Activated T-helper 1 cell treated with anti-CD3 and anti-CD28 coated beads, Interleukin-12 subunit alpha, Interleukin-12 subunit beta, Interleukin-2, Interleukin-4 antibody, amounts not matched to agents 30 ng/mL and 10 ng/mL and 1 ng/mL, durations not matched to agents 14 hours and 24 hours and 36 hours (primary cell): ENCODE results near the gene DNAJB6. TPM values are rescaled to one million over a fixed set of nuclear protein-coding genes. Genes with fewer than 3 reads are reported as not detected.

Experiments
- DNase-seq: peaks from one replicate; pipeline ENCODE4 v3.0.0; 2021; ENCODE audit warnings: low spot score
- H3K27ac Mint-ChIP-seq: one replicate; pipeline ENCODE4 v1.8.0; 2021; ENCODE audit warnings: mild to moderate bottlenecking, mixed read lengths
- H3K27me3 Mint-ChIP-seq: one replicate; pipeline ENCODE4 v1.8.0; 2022; ENCODE audit warnings: mild to moderate bottlenecking, moderate library complexity, mixed read lengths; ENCODE audit not compliant: insufficient read depth
- H3K36me3 Mint-ChIP-seq: one replicate; pipeline ENCODE4 v1.8.0; 2021; ENCODE audit warnings: low read depth, mixed read lengths
- H3K4me1 Mint-ChIP-seq: one replicate; pipeline ENCODE4 v1.8.0; 2021; ENCODE audit warnings: low read depth, mixed read lengths
- H3K4me3 Mint-ChIP-seq: one replicate; pipeline ENCODE4 v1.8.0; 2021; ENCODE audit warnings: mild to moderate bottlenecking, moderate library complexity, mixed read lengths
- H3K9me3 Mint-ChIP-seq: one replicate; pipeline ENCODE4 v1.8.0; 2021; ENCODE audit warnings: mixed read lengths
- intact Hi-C: fragments of 100-400 bp; cut with micrococcal nuclease; formaldehyde crosslinking; loops from one replicate; pipeline ENCODE4 v1.15.1; 2024
- total RNA-seq: library from RNA; stranded (reverse); gene quantifications from 2 replicates; pipeline ENCODE4 v1.2.3, GENCODE V29; 2022

DNAJB6 gene
- total RNA-seq, 1 donor from 2014 or later = 137 TPM

DNA sequence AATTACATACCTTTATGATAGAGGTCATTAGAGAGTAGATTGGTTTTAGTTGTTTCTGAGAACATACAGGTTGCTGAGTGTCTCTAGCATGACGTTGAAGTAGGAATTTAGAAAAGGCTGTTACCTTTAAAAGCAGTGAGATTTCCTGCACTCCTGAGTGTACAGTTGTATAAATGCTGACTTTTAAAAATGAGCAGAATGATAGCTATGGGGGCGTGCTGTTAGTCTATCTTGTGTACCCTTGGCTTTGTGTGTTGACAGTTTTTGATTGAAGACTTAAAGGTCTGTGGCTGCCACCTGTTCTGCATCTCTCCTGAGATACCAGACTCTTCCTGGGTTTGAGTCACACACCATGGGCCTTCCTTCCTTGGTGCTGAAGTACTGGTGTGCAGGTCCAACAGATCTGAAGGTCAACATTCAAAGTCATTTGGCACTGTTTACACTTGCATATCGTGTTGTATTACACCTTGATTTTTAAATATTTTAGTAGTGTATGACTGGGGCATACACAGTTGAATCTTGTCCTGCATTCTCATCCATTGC is 23.8 kb downstream of the DNAJB6 start:
- no peak overlapping the region for H3K4me3 Mint-ChIP-seq
- H3K36me3 Mint-ChIP-seq = peaks cover 47% of the 10 kb centered on the region
- intact Hi-C loops = no loop called here
- peaks cover 38% of the 10 kb centered on the region for H3K4me1 Mint-ChIP-seq
- DNase-seq = no peak
- no peaks in the 10 kb centered on the region for H3K27me3 Mint-ChIP-seq
- H3K9me3 Mint-ChIP-seq = no peaks in the 10 kb centered on the region
- peak overlapping the region; percentile 2 for H3K27ac Mint-ChIP-seq

DNA sequence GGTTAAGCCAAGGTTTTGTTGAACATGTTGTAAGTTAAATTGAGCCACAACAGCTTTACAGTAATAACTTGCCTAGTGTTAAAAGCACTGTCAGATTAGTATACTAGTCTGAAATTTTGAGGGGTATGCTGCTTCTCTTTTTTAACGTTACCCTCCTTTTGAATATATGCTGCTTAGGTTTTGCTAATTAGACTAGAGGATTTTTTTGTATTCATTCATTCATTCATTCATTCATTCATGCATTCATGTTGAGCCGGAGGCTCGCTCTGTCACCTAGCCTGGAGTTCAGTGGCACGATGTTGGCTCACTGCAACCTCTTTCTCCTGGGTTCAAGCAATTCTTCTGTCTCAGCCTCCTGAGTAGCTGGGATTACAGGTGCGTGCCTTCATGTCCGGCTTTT is 24.7 kb downstream of the DNAJB6 start:
- intact Hi-C loops = no loop called here
- H3K36me3 Mint-ChIP-seq = peaks cover 56% of the 10 kb centered on the region
- H3K27me3 Mint-ChIP-seq = no peaks in the 10 kb centered on the region
- no peaks in the 10 kb centered on the region for H3K9me3 Mint-ChIP-seq
- no peak for DNase-seq
- no peak overlapping the region for H3K4me3 Mint-ChIP-seq
- H3K27ac Mint-ChIP-seq = no peak overlapping the region
- H3K4me1 Mint-ChIP-seq = peaks cover 29% of the 10 kb centered on the region

DNA sequence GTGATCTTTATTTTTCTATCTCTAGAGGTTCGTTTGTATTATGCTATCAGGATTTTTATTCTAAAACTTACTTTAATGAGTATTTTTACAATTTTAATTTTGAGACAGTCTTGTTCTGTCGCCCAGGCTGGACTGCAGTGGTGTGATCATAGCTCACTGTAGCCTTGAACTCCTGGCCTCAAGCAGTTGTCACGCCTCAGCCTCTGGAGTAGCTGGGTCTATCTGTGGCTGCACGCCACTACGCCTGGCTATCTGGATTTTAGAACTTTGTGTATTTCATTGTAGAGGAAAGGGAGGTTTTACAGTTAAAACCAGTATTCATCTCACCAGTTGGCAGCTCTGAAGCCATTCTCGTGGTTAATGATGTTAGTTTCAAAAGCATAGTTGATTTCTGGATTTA is 25.9 kb downstream of the DNAJB6 start:
- peaks cover 19% of the 10 kb centered on the region for H3K4me1 Mint-ChIP-seq
- H3K4me3 Mint-ChIP-seq = no peak overlapping the region
- peaks cover 61% of the 10 kb centered on the region for H3K36me3 Mint-ChIP-seq
- no peak overlapping the region for H3K27ac Mint-ChIP-seq
- DNase-seq = no peak
- H3K9me3 Mint-ChIP-seq = no peaks in the 10 kb centered on the region
- intact Hi-C loops = no loop called here
- no peaks in the 10 kb centered on the region for H3K27me3 Mint-ChIP-seq

DNA sequence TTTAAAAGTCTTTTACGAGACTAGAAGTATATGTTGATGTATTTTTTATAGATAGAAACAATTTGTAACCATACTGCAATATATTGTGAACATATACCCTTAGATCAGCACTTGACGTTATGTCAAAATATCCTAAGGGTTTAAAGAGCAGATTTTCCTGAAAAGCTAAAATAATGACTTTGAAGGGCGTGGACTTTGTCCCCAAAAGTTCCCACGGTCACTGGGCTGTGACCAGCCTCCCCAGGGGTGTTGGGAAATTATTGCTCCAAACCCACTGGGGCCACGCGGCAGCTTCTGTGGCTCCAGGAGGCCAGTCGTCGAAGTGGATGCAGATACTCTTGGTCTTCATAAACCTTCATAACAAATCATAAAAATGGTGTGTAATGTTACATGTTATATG is 29.9 kb downstream of the DNAJB6 start:
- H3K4me1 Mint-ChIP-seq = peaks cover 11% of the 10 kb centered on the region
- DNase-seq = no peak
- H3K27me3 Mint-ChIP-seq = no peaks in the 10 kb centered on the region
- H3K9me3 Mint-ChIP-seq = no peaks in the 10 kb centered on the region
- intact Hi-C loops = no loop called here
- H3K36me3 Mint-ChIP-seq = peaks cover 58% of the 10 kb centered on the region
- no peak overlapping the region for H3K4me3 Mint-ChIP-seq
- no peak overlapping the region for H3K27ac Mint-ChIP-seq

DNA sequence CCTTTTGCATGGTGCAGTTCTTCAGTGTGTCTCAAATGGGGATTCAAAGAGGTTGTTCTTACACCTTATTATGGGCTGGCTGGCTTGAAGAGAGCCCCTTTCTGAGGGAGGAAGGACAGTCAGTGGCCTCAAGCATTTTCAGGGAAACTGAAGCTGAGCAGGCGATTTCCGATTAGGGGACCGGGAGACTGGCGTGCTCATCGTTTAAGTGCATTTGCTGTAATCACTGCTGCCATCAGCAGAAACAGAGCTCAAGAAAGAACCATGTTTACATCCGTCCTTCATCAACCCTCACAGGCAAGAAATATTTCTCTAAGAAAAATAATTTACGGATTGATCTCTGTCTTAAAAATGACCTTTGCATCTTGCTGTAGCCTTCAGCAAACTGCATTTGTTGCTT is 32.2 kb downstream of the DNAJB6 start:
- Mint-ChIP-seq H3K27me3 (no peaks in the 10 kb centered on the region), H3K9me3 (no peaks in the 10 kb centered on the region), H3K27ac (no peak overlapping the region), H3K4me1 (peaks cover 25% of the 10 kb centered on the region), H3K4me3 (no peak overlapping the region), H3K36me3 (peaks cover 64% of the 10 kb centered on the region)
- intact Hi-C loops = no loop called here
- DNase-seq = no peak

DNA sequence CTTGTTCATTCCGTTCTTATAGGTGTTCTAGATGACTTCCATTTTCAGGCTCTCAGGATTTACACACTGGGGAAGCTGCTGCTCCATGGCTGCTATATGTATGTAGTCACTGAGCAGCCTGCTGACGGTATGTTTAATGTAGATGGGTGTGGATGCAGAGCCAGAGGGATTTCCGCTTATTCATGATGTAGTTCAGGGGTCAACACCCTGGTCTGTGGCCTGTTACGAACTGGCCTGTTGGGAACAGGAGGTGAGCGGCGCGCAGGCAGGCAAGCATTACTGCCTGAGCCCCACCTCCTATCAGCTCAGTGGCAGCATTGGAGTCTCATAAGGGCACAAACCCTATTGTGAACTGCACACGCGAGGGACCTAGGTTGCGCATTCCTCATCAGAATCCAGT is 33.9 kb downstream of the DNAJB6 start:
- Mint-ChIP-seq H3K9me3 (no peaks in the 10 kb centered on the region), H3K4me3 (no peak overlapping the region), H3K4me1 (peaks cover 42% of the 10 kb centered on the region), H3K36me3 (peaks cover 63% of the 10 kb centered on the region), H3K27me3 (no peaks in the 10 kb centered on the region), H3K27ac (no peak overlapping the region)
- no peak for DNase-seq
- intact Hi-C loops = no loop called here

DNA sequence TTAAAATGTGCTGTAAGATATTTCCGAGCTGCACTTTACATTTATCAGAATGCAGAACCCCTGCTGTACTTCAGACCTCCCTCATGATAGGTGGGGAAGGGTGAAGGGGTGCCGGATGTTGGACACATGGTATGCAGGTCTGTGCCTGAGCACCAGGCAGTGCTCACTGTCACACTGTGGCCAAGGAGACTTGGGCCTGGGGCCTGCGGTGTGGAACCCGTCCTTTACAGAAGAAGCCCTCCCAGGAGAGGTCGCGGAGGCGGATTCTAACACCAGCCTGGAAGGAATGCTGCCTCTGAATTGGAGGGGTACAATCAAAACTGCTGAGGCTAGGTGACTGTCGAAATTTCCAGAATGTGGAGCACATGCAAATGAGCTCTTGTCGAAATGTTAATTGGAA is 34.5 kb downstream of the DNAJB6 start:
- peaks cover 48% of the 10 kb centered on the region for H3K4me1 Mint-ChIP-seq
- H3K27me3 Mint-ChIP-seq = no peaks in the 10 kb centered on the region
- intact Hi-C loops = no loop called here
- no peak overlapping the region for H3K27ac Mint-ChIP-seq
- H3K36me3 Mint-ChIP-seq = peaks cover 60% of the 10 kb centered on the region
- no peak for DNase-seq
- no peak overlapping the region for H3K4me3 Mint-ChIP-seq
- H3K9me3 Mint-ChIP-seq = no peaks in the 10 kb centered on the region

DNA sequence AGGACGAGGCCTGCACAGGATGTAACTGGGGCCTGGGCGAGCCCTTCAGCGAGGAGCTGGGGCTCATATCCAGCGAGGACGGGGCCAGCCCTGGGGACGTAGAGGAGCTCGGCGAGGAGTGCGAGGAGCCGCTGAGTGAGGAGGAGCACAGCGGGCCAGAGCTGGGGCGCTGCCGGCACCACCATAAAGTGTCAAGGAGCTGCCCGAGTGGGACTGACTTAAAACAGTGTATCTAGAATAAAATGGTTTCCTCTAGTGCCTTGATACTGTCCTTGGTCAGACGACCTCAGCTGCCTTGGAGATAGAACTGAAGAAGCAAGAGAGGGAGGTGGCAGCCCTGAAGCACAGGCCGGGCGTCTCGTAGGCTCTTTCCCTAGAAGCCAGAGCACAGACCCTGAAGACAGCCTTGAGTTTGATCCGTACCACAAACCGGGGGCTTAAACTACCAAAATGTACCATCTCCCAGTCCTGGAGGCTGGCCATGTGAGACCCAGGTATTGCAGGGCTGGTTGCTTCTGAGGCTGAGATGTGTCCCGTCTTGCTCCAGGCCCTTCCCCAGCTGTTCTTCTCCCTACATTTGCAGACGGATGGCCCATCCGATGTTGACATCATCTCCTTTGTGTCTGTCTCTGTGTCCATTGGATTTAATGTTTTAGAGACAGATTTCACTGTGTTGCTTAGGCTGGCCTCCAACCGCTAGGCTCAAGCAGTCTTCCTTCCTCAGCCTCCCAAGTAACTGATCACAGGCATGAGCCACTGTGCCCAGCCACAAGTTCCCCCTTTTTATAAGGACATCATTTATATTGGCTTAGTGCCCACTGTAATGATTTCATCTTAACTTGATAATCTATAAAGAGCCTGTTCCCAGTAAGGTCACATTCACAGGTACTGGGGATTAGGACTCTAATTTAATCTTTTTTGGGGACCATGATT is 35.8 kb downstream of the DNAJB6 start:
- intact Hi-C loops = no loop called here
- Mint-ChIP-seq H3K4me3 (no peak overlapping the region), H3K27ac (peak overlapping the region; percentile 48), H3K9me3 (no peaks in the 10 kb centered on the region), H3K36me3 (peaks cover 53% of the 10 kb centered on the region), H3K27me3 (no peaks in the 10 kb centered on the region), H3K4me1 (peaks cover 59% of the 10 kb centered on the region)
- no peak for DNase-seq

DNA sequence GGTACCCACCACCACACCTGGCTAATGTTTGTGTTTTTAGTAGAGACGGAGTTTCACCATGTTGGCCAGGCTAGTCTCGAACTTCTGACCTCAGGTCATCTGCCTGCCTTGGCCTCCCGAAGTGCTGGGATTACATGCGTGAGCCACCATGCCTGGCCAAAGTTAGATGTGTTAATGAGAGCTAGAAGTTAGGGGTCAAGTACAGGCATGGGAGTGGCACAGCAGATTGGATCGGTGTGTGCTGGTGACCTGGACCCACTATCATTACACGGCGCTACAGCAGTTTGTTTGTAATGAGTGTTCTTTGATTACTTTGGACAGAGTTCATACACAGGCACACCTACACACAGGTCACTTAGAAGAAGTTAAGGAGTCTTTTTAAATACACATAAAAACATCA is 36.7 kb downstream of the DNAJB6 start:
- Mint-ChIP-seq H3K4me1 (peaks cover 63% of the 10 kb centered on the region), H3K36me3 (peaks cover 60% of the 10 kb centered on the region), H3K27me3 (no peaks in the 10 kb centered on the region), H3K27ac (peak overlapping the region; percentile 34), H3K9me3 (no peaks in the 10 kb centered on the region), H3K4me3 (no peak overlapping the region)
- DNase-seq = no peak
- intact Hi-C loops = no loop called here

DNA sequence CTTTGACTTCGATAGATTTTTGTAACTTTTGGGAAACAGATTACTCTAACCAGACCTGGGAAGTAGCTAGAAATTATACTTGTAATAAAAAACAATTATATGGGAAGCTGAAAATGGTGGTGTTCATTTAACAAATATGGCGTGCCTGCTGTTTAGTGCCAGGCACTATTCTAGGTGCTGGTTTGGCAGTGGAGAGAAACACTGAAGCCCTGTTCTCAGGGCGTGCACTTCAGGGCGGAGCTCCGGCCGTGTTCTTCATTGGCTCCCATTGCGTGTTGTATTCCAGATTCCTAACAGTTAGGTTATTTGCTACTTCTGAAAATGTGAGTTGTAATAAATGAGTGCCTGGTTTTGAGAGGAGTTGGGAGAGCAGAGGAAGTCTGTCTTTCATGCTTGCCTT is 38.6 kb downstream of the DNAJB6 start:
- peaks cover 57% of the 10 kb centered on the region for H3K36me3 Mint-ChIP-seq

DNA sequence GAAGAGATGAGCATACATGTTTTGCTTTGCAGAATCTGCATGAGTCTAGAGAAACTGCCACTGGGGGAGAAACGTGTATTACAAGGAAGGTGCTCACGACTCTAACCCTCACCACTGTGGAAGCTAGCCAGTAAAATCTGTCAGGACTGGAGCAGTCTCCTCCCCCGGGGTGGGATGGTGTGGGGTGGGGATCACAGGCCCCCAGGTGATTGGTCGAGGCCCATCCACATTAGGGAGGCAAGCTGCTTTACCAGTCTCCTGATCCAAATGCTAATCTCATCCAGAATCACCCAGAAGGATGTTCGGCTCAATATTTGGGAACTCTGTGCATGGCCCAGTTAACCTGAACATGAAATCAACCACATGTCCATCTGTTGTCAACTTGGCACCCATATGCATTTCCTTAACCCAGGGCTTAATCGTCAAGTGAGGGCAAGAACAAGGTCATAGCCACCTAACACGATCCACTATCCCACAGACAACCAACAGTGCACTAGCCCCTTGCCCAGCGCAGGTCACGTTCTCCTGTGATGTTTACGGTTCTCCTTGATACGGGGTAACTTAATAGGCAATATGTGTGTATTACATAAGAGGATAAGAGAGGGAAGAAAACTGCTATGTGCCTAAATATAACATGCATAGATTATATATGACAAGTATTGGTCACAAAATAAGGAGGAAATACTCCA is 40.8 kb downstream of the DNAJB6 start:
- H3K27me3 Mint-ChIP-seq = no peaks in the 10 kb centered on the region
- peaks cover 49% of the 10 kb centered on the region for H3K36me3 Mint-ChIP-seq
- intact Hi-C loops = loop anchor here (1.0 kb wide), 1 partner anchor 10 kb away; no protein-coding TSS in a partner anchor
- no peaks in the 10 kb centered on the region for H3K9me3 Mint-ChIP-seq
- H3K27ac Mint-ChIP-seq = no peak overlapping the region
- H3K4me3 Mint-ChIP-seq = no peak overlapping the region
- H3K4me1 Mint-ChIP-seq = peaks cover 79% of the 10 kb centered on the region
- no peak for DNase-seq

More for the DNA sequence above, 38.6 kb downstream of the DNAJB6 start:
- intact Hi-C loops = no loop called here
- Mint-ChIP-seq H3K27me3 (no peaks in the 10 kb centered on the region), H3K4me3 (no peak overlapping the region), H3K9me3 (no peaks in the 10 kb centered on the region), H3K4me1 (peaks cover 68% of the 10 kb centered on the region), H3K27ac (peak overlapping the region; percentile 53)
- DNase-seq = no peak

DNA sequence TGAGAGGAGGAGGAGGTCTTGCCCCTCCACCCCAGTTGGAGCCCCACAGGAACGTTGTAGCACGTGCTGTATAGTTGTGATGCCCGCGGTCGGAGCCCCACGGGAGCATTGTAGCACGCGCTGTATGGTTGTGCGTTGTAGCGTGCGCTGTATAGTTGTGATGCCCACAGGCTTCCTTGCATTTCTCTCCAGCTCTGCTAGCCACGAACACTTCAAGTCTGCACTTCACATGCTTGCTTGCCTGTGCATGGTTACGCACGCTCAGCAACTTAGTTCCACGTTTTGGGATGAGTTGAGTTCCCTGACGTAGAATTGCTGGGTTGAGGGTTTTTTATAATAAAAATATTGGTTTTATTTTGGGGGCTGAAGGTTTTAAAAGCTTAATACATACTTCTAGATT is 41.6 kb downstream of the DNAJB6 start:
- H3K36me3 Mint-ChIP-seq = peaks cover 48% of the 10 kb centered on the region
- H3K4me1 Mint-ChIP-seq = peaks cover 73% of the 10 kb centered on the region
- DNase-seq = no peak
- H3K9me3 Mint-ChIP-seq = no peaks in the 10 kb centered on the region
- no peaks in the 10 kb centered on the region for H3K27me3 Mint-ChIP-seq
- H3K4me3 Mint-ChIP-seq = no peak overlapping the region
- intact Hi-C loops = no loop called here
- H3K27ac Mint-ChIP-seq = no peak overlapping the region

DNA sequence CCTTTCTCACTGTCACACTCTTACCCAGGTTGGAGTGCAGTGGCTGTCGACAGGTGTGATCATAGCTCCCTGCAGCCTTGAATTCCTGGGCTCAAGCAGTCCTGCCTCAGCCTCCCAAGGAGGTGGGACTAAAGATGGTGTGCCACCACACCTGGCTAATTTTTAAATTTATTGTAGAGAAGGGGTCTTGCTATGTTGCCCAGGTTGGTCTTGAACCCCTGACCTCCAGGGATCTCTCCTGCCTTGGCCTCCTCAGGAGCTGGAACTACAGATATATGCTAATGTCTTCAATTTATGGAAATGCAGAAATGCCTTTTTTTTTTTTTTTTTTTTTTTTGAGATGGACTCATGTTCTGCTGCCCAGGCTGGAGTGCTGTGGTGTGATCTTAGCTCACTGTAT is 42.7 kb downstream of the DNAJB6 start:
- no peak for DNase-seq
- Mint-ChIP-seq H3K4me3 (no peak overlapping the region), H3K4me1 (peaks cover 62% of the 10 kb centered on the region), H3K36me3 (peaks cover 42% of the 10 kb centered on the region), H3K27ac (no peak overlapping the region), H3K27me3 (no peaks in the 10 kb centered on the region), H3K9me3 (no peaks in the 10 kb centered on the region)
- intact Hi-C loops = no loop called here
